Measurements from ENCODE around the gene CPXM1.

DNA sequence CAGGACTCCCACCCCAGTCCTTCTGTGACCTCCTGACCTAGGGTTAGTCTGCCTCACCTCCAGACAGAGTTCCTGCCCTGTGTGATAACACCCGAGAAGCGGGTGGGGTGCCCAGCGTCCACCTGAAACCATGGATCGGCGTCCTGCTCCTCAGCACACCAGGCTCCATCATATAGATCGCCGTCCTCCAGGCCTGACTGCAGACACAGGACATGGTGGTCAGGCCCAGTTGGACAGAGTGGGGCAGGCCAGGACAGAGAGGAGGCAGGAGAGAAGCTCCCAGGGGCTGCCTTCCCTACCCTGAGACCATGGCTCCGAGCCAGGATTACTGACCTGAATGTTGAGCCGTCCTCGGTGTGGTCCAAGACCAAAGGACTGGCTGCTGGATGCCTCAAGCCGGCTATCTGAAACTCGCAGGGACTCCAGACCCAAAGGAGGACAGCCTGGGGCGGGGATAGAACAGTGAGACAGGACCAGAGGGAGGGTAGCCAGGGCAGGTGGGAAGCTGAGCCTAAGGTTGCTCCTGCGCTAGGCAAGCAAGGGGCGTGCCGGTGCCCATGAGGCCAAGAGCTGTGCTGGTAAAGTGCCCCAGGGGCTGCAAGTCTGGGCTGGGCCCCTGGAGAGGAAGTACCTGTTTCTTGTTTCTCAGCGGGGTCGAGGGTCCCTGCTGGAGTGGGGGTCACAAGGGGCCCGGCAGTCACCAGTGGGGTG is 2.2 kb downstream of the CPXM1 start:
- TF ChIP-seq POLR2A (IDR thresholded peaks at IDR 0.05), result no peak
- TF ChIP-seq, protein P1, sequence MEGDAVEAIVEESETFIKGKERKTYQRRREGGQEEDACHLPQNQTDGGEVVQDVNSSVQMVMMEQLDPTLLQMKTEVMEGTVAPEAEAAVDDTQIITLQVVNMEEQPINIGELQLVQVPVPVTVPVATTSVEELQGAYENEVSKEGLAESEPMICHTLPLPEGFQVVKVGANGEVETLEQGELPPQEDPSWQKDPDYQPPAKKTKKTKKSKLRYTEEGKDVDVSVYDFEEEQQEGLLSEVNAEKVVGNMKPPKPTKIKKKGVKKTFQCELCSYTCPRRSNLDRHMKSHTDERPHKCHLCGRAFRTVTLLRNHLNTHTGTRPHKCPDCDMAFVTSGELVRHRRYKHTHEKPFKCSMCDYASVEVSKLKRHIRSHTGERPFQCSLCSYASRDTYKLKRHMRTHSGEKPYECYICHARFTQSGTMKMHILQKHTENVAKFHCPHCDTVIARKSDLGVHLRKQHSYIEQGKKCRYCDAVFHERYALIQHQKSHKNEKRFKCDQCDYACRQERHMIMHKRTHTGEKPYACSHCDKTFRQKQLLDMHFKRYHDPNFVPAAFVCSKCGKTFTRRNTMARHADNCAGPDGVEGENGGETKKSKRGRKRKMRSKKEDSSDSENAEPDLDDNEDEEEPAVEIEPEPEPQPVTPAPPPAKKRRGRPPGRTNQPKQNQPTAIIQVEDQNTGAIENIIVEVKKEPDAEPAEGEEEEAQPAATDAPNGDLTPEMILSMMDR (IDR thresholded peaks at IDR 0.05), result no peak
